ENCODE data around the gene NRIP3.

NRIP3 gene

GRCh38 chr11:9003573-9004182 lies at the start of gene NRIP3:
Gene NRIP3, minus strand, starts transcription at chr11:9004001. Its CDS starts 66 bp downstream, at chr11:9003935.
- DNase-seq (ENCODE audit: low read depth) = peak; percentile 72

DNA sequence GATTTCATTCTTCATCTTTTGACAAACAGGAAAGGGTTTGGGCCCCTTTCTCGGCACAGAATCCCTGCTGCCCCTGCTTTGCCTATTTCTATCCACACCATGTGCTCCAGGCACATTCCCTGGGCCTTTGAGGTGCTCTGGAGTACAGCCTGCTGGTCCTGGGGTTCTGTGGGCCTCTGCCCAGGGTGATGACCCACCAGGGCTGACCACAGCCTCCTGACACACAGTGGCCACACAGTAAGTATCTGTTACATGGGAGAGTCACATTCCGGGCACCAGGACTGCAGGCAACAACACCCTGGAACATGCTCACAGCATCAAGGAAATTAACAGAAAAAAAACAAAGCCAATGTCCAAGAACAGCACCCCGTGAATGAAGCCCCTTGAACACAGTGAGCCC lies 48.5 kb upstream of the NRIP3 start:
- no peak for DNase-seq (ENCODE audit: low read depth)

- DNase-seq (ENCODE audit: low read depth) = no peak
Observed at GRCh38 chr11:9049959-9050358, 46.2 kb upstream of the NRIP3 start.

GRCh38 chr11:9047964-9048523 lies 44.2 kb upstream of the NRIP3 start:
- DNase-seq (ENCODE audit: low read depth) = peak; percentile 13

DNA sequence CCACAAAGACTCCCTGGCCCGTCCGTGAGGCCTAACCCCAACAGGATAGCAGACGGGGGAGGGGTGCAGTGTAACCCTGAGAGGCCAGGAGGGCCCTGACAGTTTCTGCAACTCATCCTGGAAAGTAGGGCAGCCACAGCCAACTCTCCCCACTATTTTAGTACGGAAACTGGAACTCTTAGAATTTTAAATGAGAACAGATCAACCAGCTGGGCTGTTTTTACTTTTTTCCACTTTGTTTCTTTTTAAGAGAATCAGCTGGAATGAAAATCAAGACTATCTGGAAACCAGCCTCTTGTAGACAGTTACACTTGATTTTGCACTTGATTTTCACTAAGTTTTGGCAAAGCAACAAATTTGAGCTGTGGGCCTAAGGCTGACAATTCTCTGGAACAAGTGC lies 42.7 kb upstream of the NRIP3 start:
- no peak for DNase-seq (ENCODE audit: low read depth)

GRCh38 chr11:9042488-9042887 lies 38.7 kb upstream of the NRIP3 start:
- no peak for DNase-seq (ENCODE audit: low read depth)

DNA sequence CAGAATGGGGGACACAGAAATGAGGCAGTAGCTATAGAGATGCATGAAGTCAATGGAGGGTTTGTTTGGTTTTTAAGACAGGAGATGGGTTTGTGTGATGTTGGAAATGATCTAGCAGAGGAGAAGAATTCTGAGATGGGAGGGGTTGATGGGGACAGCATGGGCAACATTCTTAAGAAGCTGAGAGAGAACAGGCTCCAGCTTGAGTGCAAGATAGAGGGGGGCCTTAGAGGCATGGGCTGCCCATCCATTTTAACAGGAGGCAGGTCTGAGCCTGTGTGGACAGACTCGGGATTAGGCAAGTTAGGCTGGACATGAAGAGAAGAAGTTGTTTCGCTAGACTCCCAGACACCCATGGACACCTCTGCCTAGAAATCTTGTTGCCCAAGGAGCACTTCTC lies 37.9 kb upstream of the NRIP3 start:
- no peak for DNase-seq (ENCODE audit: low read depth)

DNA sequence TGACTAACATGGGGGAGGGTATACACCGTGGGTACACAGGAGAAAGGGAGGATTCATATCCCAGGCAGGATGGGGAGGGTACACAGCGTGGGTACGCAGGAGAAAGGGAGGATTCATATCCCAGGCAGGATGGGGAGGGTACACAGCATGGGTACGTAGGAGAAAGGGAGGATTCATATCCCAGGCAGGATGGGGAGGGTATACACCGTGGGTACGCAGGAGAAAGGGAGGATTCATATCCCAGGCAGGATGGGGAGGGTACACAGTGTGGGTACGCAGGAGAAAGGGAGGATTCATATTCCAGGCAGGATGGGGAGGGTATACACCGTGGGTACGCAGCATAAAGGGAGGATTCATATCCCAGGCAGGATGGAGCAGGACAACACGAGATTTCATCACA lies 36.6 kb upstream of the NRIP3 start:
- no peak for DNase-seq (ENCODE audit: low read depth)

DNA sequence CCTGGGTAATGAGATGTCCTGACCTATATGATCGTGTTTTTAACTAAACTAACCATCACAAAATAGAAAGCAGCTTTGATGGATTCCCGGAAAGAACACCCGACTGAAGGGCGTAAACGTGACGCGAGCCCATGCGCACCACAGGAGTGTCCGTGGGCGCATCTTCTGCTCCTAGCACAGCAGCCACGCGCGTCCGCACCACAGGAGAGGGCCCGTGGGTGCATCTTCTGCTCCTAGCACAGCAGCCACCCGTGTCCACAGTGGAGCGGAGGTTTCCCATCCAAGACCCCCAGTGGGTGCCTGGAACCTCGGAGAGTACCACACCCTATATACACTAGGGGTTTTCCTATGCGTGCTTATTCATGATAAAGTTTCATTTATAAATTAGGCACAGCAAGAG lies 36.1 kb upstream of the NRIP3 start:
- no peak for DNase-seq (ENCODE audit: low read depth)

DNA sequence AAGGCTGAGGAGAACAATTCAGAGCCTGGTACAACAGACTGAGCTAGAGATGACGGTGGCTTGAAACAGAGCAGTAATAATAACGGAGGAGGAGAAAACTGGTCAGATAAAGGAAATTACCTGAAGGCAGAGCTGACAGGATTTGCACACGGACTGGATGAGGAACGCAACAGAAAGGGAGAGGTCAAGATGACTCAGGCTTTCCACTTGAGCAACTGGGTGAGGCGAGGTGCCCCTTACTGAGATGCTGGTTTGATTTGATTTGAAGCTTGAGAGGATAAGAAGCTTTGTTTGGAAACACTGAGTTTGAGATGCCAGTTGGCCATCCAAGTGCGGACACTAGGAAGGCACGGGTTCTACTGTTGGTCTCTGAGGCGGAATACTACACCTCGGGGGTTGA lies 35.4 kb upstream of the NRIP3 start:
- DNase-seq (ENCODE audit: low read depth) = peak; percentile 89

- no peak for DNase-seq (ENCODE audit: low read depth)
Observed at GRCh38 chr11:9038541-9038940, 34.7 kb upstream of the NRIP3 start.

GRCh38 chr11:9037963-9038362 lies 34.2 kb upstream of the NRIP3 start:
- peak; percentile 5 for DNase-seq (ENCODE audit: low read depth)

GRCh38 chr11:9037046-9037780 lies 33.4 kb upstream of the NRIP3 start:
- DNase-seq (ENCODE audit: low read depth) = no peak

DNA sequence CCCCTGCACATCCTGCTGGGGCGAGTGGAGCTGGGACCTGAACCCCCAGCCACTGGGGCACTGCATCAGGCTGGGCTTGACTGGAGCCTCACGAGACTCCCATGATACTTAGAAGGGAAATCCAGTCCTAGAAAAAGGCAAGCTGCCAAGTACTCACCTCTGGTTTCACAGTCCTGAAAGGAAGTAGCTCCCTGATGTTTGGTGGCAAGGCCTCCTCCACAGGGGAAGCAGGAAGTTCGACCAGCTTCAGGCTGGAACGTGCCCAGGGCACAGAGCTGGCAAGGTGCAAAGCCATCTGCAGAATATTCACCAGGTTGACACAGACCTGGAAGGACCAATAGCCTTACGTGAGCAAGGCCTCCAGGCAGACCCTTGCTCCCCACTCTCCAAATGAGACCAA lies 26.8 kb upstream of the NRIP3 start:
- DNase-seq (ENCODE audit: low read depth) = no peak

GRCh38 chr11:9029422-9029821 lies 25.6 kb upstream of the NRIP3 start:
- no peak for DNase-seq (ENCODE audit: low read depth)

GRCh38 chr11:9028581-9028980 lies 24.8 kb upstream of the NRIP3 start:
- DNase-seq (ENCODE audit: low read depth) = no peak

- no peak for DNase-seq (ENCODE audit: low read depth)
Observed at GRCh38 chr11:9025101-9025850, 21.5 kb upstream of the NRIP3 start.

GRCh38 chr11:9022961-9023680 lies 19.3 kb upstream of the NRIP3 start:
- no peak for DNase-seq (ENCODE audit: low read depth)

DNA sequence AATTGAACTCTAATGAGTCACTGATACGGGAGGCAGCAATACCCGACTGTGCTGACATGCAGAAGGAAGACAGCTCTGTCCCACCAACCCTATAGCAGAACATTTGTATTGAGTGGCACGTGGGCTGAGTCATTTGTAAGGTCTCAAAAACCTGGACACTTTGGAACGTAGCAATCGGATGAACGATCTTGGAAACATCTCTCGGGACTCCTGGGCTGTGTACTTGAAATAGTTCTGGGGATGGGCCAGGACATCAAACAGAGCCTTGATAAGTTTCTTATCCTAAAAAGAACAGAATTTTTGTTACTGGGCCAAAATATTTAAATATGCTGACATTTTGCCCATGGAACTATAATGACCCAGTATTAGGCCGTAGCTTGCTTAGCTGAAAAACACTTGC lies 17.1 kb upstream of the NRIP3 start:
- peak; percentile 24 for DNase-seq (ENCODE audit: low read depth)

GRCh38 chr11:9019861-9020260 lies 16.1 kb upstream of the NRIP3 start:
- DNase-seq (ENCODE audit: low read depth) = no peak

DNA sequence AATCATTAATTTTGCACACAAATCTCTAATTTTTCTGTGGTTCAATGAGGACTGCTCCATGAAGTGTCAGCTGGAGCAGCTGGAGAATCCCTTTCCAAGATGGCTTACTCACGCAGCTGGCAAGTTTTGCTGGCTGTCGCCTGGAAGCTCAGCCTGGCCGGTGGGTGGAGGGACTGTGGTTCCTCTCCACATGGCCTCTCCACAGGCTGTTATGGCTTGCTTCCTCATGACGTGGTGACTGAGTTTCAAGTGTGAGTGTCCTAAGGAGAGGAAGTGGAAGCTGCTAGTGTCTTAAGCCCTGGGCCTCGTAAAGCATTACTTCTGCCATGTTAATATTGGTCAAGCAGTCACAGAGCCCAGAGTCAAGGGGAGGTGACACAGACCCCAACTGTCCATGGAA lies 14.0 kb upstream of the NRIP3 start:
- no peak for DNase-seq (ENCODE audit: low read depth)

GRCh38 chr11:9016916-9017642 lies 13.3 kb upstream of the NRIP3 start:
- peak; percentile 56 for DNase-seq (ENCODE audit: low read depth)

All from iris pigment epithelial cell (primary cell).